ENCODE data around the gene RBMS1. TPM values are rescaled to one million over a fixed set of nuclear protein-coding genes. Genes with fewer than 3 reads are reported as not detected.

RBMS1 gene
- total RNA-seq, 4 donors from 2014 or later, result 26.3 to 52.5 (median 37.5) TPM

DNA sequence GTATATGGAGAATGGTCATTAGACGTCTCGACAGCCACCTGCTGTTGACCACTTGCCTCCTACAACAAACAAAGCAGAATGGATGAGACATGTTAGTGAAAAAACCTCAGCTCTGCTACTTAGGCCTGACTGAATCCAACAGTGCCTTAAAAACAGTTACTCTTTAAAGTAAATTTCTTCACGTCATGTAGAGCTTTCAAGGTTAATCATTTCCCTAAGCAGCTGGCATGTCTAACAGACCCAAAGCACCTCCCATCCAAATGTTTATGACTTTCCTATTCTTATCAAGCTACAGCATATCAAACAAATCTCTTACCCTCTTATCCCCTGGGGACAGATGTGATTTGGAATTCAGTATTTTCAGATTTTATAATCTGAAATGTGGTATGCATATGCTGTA lies 218.0 kb downstream of the RBMS1 start:
- no peak overlapping the region for H3K27ac ChIP-seq

DNA sequence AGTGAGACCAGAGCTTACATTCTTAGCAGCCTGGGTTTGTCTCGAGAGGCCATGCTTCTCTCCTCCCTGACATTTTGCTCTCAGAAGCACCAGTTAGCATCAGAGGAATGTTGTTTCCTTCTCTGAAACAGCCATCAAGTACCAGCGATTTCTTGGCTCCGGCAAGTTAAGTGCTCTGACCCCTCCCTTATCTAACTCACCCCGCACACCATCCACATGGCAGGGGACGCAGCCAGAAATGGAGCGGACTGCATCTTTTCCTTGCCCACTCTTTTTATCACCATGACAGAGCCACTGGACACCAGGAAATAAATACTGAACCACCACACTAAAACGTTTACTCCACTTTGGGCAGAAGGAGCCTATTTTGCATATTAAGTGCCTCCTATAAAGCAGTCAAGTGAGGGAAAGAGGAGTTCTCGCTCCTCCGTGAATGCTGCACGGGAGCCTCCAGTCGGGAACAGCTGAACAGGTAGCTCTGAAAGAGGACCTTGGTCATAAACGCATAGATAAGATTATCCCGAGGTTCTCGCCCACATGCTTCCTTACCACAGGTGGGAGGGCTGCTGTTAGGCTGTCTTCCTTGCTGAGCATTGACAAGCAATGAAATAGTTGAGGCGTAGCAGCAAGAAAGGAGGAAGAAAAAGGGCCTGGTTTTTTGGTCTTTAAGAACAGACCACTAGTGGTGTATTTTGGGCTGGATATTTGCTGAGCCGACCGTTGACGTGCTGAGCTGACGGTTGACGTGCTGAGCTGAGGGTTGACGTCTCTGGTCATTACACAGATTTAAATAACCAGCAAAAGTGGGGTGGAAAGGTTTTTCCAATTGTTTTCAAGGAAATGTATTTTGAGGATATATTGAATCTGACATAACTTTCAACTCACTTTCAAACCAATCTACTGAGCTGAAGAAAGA lies 222.2 kb downstream of the RBMS1 start:
- 81 to 85% methylated on average over 21 of the region's 21 CpGs for WGBS, 2 donors
- peaks cover 0 to 48% (median 1%) of the 10 kb centered on the region in 3 donors for H3K36me3 ChIP-seq
- H3K4me1 ChIP-seq, result peaks cover 0 to 31% (median 23%) of the 10 kb centered on the region in 3 donors
- intact Hi-C loops (cut with DNase I), result no loop called here
- H3K27ac ChIP-seq, result peak overlapping the region; percentile 91 to 98 (median 93)
- TF ChIP-seq, protein P1, sequence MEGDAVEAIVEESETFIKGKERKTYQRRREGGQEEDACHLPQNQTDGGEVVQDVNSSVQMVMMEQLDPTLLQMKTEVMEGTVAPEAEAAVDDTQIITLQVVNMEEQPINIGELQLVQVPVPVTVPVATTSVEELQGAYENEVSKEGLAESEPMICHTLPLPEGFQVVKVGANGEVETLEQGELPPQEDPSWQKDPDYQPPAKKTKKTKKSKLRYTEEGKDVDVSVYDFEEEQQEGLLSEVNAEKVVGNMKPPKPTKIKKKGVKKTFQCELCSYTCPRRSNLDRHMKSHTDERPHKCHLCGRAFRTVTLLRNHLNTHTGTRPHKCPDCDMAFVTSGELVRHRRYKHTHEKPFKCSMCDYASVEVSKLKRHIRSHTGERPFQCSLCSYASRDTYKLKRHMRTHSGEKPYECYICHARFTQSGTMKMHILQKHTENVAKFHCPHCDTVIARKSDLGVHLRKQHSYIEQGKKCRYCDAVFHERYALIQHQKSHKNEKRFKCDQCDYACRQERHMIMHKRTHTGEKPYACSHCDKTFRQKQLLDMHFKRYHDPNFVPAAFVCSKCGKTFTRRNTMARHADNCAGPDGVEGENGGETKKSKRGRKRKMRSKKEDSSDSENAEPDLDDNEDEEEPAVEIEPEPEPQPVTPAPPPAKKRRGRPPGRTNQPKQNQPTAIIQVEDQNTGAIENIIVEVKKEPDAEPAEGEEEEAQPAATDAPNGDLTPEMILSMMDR (IDR thresholded peaks at IDR 0.05), result no peak
- no peak for TF ChIP-seq POLR2A (IDR thresholded peaks at IDR 0.05)
- DNase-seq, result no peak
- no peaks in the 10 kb centered on the region for H3K27me3 ChIP-seq
- H3K4me3 ChIP-seq, result peak overlapping the region in 2 of 4 donors; percentile 56 to 71
- H3K9me3 ChIP-seq, result no peaks in the 10 kb centered on the region

More for the DNA sequence above, 218.0 kb downstream of the RBMS1 start:
- WGBS, 2 donors, result 82 to 83% methylated on average over 3 of the region's 3 CpGs
- Histone ChIP-seq H3K4me1 (peaks cover 7 to 31% (median 7%) of the 10 kb centered on the region in 3 donors), H3K36me3 (peaks cover 11 to 80% (median 22%) of the 10 kb centered on the region in 3 donors), H3K27me3 (no peaks in the 10 kb centered on the region), H3K9me3 (no peaks in the 10 kb centered on the region), H3K4me3 (no peak overlapping the region)
- intact Hi-C loops (cut with DNase I), result no loop called here
- DNase-seq, result no peak
- TF ChIP-seq, protein P1 (IDR thresholded peaks at IDR 0.05), result no peak
- no peak for TF ChIP-seq POLR2A (IDR thresholded peaks at IDR 0.05)

DNA sequence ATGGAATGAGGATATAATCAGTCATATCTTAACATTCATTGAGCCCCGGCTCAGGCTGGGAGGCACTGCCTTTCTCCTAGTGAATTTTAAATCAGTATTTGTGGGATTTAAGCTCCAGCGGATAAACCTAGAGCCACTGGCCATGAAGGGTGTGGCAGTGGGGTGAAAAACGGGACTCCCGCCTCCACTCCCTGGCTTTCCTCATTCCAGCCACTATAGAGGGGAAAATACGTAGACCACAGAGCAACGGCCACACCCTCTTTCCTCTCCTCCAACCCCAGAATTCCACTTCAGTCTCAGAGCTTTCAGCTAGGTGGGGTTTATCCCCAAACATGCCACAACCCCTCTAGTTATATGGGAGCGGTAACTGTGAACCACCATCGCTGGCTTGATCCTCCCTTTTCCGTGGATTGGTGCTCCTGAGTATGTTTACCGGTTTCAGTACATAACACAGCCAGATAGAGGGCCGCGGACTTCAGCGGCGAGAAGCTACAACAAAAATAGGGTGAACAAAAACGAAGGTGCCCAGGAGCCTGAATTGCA lies 223.0 kb downstream of the RBMS1 start:
- H3K4me1 ChIP-seq, result peaks cover 0 to 32% (median 23%) of the 10 kb centered on the region in 3 donors
- peak overlapping the region; percentile 91 to 98 (median 93) for H3K27ac ChIP-seq
- H3K9me3 ChIP-seq, result no peaks in the 10 kb centered on the region
- no peaks in the 10 kb centered on the region for H3K27me3 ChIP-seq
- DNase-seq, result no peak
- H3K36me3 ChIP-seq, result peaks cover 0 to 40% (median 0%) of the 10 kb centered on the region in 3 donors
- WGBS, 2 donors, result 50 to 53% methylated on average over 13 to 14 of the region's 15 CpGs
- TF ChIP-seq, protein P1 (IDR thresholded peaks at IDR 0.05), result no peak
- no peak for TF ChIP-seq POLR2A (IDR thresholded peaks at IDR 0.05)
- H3K4me3 ChIP-seq, result peak overlapping the region; percentile 46 to 71 (median 56)
- intact Hi-C loops (cut with DNase I), result no loop called here

DNA sequence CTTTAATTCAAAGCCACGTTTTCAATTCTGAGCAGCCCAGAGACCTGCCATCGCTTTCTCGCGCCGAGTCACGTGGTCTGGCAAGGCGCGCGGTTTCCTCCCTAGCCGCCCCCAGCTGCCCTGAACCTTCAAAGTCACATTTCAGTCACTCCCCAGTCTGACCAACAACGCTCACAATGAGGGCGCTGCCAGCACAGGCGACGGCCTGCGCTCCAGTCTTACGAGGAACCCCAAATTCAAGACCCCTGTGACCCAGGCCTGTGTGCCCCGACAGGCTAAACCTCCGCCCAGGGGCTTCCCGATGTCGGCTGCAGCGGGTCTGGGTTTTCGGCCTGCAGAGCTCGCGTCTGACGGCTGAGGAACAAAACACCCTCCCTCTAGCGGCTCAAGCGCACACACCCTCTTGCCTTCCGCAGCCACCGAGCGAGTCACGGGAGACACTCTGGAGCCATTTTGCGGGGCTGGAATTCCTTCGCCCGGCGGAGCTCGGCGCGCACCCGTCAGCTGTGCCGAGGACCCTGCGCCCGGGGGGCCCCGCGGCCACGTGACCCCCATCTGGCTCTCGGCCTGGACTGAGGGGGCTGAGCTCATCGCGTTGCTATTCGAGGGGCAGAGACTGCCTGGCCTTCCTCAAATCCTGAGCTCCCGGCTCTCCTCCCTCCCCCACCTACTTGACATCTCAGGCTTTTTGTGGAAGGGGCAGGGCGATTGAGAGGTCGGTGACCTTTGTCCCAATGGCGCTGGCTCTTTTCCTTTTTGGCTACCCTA lies 223.6 kb downstream of the RBMS1 start:
- no peaks in the 10 kb centered on the region for H3K27me3 ChIP-seq
- intact Hi-C loops (cut with DNase I), result no loop called here
- peak; percentile 18 for DNase-seq
- 0 to 3% methylated on average over 5 to 35 of the region's 53 CpGs for WGBS, 2 donors
- peak overlapping the region; percentile 91 to 98 (median 93) for H3K27ac ChIP-seq
- TF ChIP-seq, protein P1 (IDR thresholded peaks at IDR 0.05), result peak; percentile 48 to 84 (median 78)
- TF ChIP-seq POLR2A (IDR thresholded peaks at IDR 0.05), result peak in 1 of 4 donors; percentile 49
- H3K4me1 ChIP-seq, result peaks cover 0 to 39% (median 23%) of the 10 kb centered on the region in 3 donors
- H3K36me3 ChIP-seq, result peaks cover 0 to 34% (median 0%) of the 10 kb centered on the region in 3 donors
- no peaks in the 10 kb centered on the region for H3K9me3 ChIP-seq
- peak overlapping the region; percentile 46 to 71 (median 56) for H3K4me3 ChIP-seq

Data from esophagus squamous epithelium (tissue), 5 donors.